NCI-H146 treated with DMSO at 0.1 percent for 48 hours (cell line): ENCODE results near the gene MRPS27.

Source experiments
- DNase-seq: peaks from one replicate; lab custom pipeline; 2025; ENCODE audit not compliant: unreplicated experiment; lab: John Stamatoyannopoulos, UW

MRPS27 gene

DNA sequence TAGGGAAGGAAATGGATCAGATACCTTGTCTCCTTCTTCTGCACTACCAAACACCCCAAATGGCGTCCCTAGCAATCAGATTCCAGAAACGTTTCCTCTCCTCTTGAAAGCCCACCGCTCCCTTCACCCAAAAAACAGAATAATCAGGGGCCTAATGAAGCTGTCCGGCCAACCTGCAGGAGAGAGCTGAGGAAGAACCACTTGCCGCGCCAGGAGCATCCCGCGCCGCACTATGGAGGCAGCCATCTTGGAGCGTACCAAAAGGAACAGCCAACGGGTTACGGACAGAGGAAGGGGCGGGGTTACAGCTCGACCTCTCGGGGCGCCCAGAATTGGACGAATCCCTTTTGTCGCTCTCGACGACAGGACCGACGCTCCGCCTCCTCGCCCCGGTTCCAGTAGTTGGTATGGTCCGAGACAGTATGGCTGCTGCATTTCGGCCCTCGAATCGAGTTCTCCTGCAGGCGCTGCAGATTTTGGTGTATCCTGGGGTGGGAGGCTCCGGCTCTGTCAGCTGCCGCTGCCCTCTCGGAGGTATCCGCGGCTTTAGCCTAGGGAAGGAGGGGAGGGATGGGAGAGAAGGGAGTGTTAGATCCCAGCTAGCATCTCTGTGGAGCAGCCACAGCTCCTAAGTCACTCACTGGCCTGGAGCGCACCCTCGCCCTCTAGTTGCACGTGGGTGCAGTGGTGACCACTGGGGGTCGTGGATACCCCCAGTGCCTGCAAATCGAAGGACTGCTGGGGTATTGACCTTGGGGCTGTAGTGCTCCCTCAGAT, at the start of gene MRPS27, which contains the start of gene PTCD2:
Gene MRPS27, minus strand, starts transcription at position 265 of the 777 bp plus-strand sequence. Its CDS starts 19 bp downstream, at position 246.
Gene PTCD2, plus strand, starts transcription at position 398 of the 777 bp plus-strand sequence. Its CDS starts 10 bp downstream, at position 408.
- DNase-seq: peak; percentile 97

DNA sequence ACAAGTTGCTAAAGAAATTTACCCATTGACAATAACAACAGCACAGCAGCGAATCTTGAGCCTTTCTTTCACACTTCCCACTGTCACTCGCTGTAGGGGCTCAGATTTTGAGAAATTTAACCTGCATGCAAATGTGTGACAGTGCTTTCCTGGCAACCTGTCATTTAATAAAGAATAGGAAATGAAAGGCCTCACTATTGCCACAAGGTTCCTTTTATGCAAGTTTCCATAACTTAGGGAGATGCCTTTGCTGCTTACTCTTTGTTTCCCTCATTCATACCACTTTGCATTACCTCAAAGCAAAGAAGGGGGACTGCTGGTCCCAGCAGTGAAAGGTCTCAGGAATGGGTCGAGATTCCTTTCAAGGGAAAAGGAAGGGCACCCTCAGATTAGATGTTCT, 49.7 kb upstream of the MRPS27 start:
- DNase-seq: no peak

DNA sequence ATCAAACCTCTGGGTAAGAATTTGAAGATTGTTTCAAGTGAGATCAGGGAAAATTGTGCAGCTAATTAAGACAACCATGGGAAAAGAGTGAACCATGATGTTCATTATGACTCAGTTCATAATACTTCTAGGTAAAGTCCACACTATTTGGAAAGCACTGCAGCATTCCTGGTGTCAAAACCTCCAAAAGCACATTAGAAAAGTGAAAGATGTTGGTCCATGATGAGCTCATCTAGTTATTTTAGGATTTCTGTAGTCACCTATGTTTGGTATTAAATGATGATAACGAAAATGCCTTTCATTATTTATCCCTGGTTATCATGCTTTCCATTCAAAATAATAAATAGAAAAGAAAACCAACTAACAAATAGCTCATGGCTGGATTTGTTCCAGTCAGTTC, 49.3 kb upstream of the MRPS27 start:
- no peak for DNase-seq

DNA sequence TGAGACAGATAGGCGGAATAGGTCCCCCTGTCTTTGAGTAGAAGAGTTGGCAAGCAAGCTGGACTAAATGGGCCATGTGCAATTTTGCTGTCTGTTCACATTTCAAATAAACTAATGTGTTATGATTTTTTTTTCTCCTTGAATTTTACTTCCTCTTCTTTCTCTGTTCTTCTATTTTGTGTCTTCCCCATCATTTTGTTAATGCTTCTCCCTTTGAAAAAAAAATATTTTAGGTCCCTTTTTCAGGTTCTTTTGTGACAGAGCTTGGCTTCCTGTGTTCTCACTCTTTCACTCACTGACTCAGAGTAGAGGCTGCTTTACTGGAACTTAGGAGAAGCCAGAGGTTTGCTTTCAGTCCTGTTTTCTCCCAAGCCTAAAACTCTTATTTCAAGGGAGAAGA, 48.2 kb upstream of the MRPS27 start:
- no peak for DNase-seq

DNA sequence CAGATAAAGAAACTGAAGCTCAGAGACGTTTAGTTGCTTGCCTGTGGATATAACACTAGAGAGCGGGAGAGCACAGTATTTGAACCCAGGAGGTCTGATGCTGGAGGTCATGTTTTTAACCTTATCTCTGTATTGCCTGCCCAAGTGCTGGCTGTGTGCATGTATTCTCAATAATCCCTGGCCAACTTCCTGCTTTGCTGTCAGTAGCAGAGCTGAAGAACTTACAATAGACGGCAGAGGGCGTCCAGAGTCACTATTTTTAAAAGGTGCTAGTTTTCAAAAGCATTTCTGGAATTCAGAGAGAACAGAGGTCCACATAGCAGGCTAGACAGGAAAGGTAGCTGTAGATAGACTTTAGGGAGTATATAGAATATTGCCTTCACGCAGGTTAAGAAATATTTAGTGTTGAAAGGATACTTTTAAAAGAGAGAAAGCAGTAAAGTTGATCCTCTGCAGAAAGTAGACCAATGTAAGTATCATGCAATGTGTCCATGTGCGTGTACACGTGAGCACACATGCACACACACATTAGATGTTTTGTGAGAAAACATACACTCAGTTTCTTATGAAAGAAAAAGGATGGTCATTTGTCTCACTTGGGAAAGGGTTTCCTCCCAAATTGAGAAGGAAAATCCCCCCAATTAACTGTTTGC, 46.4 kb upstream of the MRPS27 start:
- peak; percentile 43 for DNase-seq

DNA sequence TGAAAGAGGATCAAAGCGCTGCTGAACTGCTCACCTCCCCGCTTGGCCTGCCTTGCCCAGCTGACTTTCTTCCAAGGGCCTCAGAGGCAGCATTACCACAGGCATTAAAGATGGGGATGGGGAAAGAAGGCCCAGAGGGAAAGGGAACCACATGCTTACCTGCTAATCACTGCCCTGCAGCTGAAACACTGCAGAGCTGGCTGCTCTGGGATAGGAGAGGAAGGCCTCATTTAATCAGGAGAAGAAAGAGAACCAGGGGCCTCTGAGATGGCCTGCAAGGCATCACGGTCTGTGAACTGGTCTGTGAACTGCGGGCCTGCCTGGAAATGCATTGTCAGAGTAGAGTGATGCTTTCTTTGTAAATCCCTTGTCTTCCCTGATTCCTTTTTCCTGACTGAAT, 44.9 kb upstream of the MRPS27 start:
- no peak for DNase-seq

DNA sequence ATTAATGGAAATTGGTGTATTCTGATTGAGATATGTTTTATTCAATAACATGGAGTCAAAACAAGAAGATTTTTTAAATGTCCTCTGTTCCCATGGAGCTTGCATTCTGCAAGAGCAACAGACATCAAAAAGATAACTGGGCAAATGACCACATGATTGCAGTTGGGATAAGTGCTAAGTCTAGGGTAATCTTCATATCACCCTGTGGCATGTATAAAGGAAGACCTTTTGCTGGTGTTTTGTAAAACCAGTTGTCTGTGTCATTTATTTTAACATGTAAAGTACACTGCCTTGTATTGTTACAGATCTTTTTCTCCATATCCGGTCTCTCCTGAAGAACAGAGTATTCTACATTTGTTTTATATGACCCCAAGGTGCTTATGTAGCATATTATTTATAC, 44.1 kb upstream of the MRPS27 start:
- DNase-seq: no peak

DNA sequence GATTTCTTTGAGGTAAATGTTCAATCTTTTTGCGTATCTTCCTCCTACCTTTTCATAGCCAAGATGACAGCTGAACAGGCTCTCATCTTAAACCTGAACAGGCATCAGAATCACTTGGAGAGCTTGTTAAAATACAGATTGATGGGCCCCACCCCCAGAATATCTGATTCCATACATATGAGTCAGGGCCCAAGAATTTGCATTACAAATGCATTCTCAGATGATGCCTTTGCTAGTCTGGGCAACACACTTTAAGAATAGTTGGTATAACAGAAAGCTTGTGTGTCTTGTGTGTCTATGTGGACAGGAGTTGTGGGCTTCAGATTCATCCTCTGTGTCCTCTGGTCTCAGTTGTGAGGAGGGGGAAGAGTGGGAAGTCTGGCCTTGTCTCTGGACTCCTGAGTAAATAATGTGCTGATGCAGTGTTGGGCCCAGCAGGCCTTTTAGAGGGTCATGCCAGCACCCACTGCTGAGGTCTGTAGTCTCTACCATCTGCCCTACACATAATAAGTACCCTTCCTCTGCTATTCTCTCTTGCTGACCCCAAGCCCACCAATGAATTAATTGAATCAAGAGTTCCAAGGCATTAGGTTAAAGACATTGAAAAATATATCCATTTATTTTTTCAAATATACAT, 43.2 kb upstream of the MRPS27 start:
- DNase-seq: no peak

DNA sequence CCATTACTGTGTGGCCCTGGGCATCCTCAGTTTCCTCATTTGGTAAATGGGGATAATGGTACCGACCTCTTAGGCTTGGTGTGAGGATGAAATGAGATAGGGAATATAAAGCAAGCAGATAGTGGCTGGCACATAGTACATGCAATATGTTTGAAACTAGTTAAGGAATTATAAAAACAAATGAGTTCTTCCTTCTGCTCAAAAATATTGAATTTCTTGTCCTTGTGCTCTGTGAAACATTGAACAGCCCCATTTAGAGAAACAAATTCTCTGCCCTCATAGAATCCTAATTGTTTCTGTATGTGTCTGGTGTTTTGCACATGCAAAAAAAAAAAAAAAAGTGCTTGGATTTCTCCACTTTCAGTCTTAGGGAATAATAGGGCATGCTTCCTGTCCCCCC, 39.8 kb upstream of the MRPS27 start:
- DNase-seq: no peak

DNA sequence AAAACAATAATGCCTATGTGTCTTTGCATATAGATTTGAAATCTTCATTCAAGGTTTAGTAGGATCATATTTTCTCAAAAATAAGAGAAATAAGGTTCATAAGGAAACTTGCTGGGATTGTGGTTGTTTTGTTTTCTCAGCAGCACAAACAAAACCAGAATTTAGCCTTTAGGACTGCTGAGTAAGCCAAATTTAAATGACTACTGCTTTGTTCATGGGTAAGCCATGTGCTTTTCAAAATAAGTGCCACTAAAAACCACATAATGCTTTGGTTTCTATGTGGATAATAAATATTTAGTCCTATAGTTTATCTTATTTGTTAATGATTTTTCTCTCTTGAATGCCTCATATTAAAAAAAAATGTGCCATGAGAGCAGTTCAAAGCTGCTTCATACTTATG, 38.9 kb upstream of the MRPS27 start:
- DNase-seq: no peak

DNA sequence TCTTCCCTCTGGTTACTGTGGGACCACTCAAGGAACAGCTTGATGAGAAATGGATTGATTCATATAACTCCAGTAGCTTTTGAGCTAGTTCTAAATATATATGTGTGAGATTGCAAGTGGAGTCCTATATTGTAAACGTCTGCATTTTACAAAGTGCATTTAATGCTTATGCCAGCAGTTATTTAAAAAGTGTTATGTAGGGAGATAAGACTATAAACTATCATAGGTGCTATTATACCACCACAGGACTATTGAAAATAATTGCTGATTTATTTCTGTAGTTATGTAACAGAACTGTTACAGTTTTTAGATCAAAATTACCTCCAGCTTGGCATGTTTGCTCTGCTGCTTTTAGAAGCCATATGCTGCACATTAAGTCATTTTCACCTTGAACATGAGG, 36.3 kb upstream of the MRPS27 start:
- no peak for DNase-seq

DNA sequence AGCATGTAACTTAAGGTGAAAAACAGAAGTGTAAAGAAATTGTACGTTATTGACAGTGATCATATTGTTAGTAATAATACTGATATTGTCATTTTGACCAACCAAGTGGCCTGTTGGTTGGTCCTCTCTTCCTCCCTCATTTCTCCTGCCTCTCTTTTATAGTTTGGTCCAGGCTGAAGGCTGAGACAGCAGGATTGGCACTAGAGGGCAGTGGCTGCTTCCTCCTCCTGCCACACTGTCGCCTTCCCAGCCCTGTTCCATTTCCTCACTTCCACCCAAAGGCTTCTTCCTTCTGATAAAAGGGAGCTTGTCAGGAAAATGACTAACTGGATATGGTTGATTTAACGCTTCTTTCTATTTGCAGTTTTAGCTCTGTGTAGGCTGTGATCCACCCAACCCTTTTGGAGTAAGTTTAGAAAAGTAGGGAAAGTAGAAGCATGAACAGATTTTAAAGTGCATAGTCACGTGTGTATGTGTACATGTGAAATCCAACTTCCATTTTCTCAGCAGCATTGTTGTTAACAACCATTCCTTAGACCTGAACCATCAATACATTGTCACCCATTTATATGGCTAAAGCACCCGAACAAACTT, 35.8 kb upstream of the MRPS27 start:
- DNase-seq: peak; percentile 1

DNA sequence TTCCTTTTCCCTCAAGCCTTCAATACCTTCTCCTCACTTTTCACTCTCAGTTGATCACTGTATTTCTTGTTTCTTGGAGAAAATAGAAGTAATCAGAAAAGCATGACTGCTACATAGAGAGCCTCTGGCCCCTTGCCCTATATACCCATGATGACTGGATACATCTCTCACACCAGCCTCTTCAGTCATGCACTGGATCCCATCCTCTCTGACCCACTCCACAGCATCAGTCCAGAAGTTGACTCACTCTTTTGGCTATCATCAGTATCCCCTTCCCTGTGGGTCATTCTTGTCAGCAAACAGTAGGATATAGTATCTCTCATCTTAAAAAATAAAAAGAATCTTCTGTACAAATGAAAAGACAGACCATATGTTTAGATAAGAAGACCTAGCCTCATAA, 33.0 kb upstream of the MRPS27 start:
- no peak for DNase-seq

DNA sequence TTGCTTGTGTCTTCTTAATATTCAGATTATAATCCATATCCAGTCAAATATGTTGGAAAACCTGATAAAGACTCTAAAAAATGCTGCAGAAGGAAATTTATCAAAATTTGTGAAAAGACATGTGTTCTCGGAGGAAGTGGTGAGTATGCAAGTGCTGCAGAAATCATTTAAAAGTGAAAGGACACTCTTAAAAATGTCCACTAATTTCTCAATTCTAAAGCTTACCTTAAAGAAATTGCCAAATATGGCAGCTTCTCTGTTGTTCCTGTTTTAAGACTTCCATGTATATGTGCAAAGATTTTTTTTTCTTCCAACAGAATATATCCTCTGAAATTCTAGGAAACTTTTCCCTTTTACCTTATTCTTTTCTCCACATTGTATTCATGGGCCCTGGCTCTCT, 32.6 kb upstream of the MRPS27 start:
- no peak for DNase-seq

DNA sequence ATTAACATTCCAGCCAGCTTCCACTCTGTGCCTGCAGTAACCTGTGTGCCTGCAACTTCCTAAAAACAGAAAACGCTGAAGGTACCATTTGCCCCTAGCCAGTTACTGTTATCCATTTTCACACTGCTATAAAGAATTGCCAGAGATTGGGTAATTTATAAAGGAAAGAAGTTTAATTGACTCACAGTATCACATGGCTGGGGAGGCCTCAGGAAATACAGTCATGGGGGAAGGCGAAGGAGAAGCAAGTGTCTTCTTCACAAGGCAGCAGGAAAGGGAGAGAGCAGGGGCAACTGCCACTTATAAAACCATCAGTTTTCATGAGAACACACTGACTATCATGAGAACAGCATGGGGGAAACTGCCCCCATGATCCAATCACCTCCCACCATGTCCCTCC, 31.3 kb upstream of the MRPS27 start:
- no peak for DNase-seq

DNA sequence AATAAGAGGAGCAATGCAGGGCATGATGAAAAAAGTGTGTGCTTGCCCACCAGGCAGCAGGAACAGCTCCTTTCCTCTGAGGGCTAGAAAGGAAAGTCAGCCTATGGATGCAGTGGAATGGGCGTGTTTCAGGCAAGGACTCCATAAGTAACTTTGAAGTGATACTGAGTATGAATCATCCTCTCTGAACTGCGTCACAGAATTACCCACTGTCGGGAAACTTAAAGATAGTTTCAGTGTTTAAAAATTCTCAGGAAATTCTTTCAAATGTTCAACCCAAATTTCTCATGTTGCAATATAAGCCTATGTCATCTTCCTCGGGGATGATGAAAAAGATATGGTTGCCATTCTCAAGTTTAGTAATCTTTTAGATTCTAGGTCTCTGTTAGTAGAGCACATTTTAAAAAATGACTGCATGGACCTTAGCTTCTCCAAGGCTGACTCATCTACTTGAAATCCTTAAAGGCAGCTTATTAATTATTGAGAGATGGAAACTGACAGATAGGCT, 27.8 kb upstream of the MRPS27 start:
- DNase-seq: no peak

DNA sequence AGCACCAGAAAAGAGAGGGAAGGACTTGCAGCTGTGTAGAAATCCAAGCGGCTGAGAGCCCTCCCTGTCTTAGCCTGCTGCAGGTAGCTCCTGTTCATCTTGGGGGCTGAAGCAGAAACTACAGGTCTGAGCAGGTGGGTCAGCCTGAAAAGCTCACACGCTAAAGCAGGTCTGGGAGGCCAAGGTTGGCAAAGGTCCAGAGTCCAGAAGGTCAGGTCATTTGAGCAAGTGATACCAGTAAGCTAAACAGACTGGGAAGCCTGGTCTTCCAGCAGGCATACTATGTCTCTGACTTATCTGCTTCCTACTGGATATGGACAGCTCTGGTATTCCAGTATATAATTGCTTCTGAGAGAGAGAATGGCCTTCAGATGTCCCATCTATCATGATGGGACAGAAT, 26.4 kb upstream of the MRPS27 start:
- no peak for DNase-seq

DNA sequence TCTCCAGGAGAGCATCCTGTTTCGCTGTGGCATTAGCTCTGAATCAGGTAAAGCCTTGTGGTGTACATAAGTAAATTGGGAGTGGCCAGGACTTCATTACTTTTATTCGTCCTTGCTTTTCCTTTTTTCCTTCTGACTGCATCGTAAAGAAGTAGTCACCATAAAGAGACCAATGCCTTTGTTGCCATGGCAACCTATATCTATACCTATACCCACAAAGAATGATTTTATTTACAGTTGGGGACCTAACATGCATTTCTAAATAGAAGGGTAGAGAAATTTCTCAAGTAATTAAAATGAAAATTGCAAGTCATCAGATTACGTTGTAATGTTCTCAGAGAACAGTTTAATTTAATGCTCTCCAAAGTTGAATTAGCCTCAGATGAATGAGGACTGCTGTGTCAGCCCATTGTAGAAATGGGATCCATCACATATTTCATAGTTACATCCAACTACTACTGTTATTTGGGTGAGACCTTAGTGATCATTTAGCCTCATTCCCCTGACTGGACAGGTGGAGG, 18.7 kb upstream of the MRPS27 start:
- DNase-seq: no peak

DNA sequence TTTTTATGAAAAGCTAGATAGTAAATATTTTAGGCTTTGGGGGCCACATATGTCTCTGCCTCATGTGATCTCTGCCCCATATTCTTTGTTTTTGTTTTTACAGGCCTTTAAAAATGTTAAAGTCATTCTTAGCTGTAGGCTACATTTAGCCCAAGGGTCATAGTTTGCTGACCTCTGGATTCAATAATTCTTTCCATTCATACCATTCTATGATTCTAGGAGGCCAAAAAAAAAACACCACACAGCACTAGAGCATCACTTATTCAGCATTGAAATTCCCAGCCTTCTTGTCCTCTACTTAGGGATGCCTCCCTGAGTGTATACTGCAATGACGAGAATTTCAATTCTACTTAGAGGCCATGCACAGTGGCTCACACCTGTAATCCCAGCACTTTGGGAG, 17.1 kb upstream of the MRPS27 start:
- no peak for DNase-seq

DNA sequence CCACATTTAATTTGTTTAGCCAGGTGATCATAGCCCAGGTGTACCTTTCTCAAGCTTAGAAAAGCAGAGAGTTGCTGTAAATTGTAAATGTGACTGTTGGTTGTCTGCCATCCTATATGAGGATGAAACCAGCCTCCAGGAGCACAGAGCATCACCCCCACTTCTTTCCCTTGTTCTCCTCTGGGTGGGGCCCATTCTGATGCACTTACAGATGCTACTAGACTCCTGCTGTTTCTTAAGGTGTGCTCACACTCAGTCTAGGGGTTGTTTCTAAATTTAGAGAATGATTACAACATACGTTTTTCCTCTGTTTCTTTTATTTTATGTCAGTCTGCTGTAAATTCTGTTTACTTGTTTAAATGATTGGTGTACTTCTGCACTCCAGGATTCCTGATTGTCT, 10.7 kb upstream of the MRPS27 start:
- DNase-seq: no peak

DNA sequence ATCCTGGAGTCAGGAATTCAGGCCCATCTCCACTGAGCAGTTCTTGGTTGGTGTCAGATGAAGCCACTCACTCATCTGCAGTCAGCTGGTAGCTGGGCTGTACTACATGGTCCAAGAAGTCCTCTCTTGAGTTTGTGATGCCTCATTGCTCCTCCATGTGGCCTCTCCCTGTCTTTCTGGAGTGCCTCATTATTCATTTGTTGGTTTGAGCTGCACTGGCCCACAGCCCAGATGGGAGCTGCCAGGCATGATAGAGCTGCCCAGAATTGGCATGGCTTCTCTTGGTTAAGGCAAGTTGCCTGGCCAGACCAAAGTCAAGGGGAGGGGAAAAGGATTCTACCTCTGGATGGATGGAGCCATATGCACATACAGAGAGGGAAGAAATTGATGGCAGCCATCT, 8.1 kb upstream of the MRPS27 start:
- no peak for DNase-seq
